ENCODE measurements around the gene AK5.

The AK5 gene

DNA sequence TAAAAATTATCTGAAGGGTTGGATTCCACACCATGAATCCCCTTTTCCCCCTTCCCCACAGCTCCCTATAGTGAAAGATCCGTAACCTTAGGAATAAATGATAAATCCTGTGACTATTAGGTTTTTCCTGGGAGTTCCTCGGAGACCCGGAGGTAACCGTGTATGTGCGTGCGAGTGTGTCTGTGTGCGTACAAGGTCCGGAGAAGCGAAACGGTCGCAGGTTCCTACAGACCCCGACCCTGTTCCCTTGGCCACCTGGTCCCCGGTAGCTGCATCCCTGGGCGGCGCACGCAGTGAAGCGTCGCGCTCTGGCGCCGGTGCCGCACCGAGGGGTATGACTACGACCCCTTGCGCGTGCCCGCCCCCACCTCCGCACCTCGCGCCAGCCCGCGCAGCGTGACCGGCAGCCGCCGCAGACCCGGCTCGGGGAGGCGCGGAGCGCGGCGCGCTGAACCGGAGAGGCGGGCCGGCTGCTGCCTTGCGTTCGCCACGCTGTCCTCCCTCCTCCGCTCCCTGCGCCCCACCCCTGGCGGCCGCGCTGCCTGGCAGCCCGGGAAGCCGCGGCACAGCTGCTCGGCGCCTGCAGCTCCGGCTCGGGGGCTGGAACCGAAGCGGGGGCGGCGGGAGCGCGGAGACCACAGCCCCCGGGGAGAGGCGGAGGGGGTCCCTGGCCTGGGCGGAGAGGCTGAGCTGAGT, at the start of gene AK5:
Gene AK5 (plus strand): TSS at position 529 of the 696 bp plus-strand sequence. CDS start 295 bp downstream, outside the sequence.
- DNase-seq (ENCODE audit: low read depth in 2 of 2): peak; percentile 27 to 34

DNA sequence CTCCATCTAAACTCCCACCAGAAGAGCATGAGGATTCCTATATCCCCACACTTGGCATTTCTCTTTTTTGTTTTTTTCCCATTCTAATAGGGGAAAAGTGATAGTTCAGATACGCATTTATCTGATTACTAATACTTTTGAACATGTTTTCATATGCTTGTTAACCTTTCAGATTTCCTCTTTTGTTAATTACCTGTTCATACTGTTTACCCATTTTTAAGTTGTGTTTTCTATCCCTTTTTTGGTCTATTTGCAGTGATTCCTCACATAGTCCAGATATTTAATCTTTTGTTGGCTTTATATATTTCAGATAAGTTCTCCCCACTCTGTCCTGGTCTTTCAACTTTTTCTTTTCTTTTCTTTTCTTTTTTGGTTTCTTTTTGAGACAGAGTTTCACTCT, 49.0 kb upstream of the AK5 start:
- DNase-seq (ENCODE audit: low read depth in 2 of 2): no peak

DNA sequence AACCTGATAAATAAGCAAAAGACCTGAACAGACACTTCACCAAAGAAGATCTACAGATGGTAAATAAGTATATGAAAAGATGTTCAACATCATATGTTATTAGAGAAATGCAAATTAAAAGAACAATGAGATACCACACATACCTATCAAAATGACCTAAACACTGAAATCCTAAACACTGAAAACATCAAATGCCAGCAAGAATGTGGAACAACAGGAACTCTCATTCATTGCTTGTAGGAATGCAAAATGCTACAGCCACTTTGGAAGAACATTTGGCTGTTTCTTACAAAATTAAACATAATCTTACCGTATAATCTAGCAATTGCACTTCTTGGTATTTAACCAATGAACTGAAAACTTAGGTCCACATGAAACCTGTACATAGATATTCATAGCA, 47.7 kb upstream of the AK5 start:
- no peak for DNase-seq (ENCODE audit: low read depth in 2 of 2)

- no peak for DNase-seq (ENCODE audit: low read depth in 2 of 2)
These were observed 46.9 kb upstream of the AK5 start for GRCh38 chr1:77234943-77235342.

GRCh38 chr1:77238462-77238861, 43.4 kb upstream of the AK5 start:
- no peak for DNase-seq (ENCODE audit: low read depth in 2 of 2)

DNA sequence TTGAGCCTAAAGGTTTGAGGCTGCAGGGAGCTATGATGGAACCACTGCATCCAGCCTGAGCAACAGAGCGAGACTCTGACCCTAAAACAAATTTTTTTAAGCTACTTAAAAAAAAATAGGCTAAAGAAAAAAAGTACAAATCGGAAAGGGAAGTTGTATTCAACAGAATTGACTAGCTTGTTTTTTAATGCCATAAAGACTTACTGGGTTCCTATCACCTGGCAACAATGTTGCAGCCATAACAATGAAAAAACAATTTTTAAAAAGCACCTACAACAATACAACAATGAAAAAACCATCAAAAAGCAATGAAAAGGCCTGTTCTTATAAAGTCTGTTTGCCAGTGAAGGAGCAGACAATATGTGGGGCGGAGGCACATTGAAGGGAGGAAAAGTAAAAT, 42.5 kb upstream of the AK5 start:
- no peak for DNase-seq (ENCODE audit: low read depth in 2 of 2)

DNA sequence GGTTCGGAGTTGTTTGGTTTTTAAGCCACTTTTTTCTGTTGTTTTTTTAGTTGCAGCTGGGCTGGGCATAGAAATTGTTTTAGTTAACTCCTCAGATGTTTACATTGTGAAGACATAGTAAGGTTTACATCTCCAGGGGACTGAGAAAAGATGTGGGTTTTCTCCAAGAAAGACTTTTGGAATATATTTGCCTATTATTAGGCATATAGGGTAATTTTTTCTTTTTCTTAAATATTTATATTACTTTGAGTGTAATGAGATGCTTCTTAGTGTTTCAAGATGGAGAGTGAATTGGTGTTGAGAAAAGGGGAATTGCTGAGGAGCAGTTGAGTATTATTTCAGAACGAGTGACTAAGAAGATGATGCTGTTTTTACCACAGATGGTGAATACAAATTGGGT, 36.0 kb upstream of the AK5 start:
- no peak for DNase-seq (ENCODE audit: low read depth in 2 of 2)

DNA sequence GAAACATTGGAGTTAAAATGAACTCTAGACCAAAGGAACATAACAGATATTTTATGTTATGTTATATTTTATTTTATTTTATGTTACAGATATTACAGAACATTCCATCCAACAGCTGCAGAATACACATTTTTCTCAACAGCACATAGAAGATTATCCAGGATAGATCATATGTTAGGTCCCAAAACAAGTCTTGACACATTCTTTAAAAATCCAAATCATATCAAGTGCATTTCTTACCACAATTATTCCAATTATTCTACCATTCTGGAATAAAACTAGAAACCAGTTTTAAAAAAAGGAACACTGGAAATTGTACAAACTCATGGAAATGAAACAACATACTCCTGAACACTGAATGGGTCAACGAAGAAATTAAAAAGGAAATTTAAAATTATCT, 31.7 kb upstream of the AK5 start:
- DNase-seq (ENCODE audit: low read depth in 2 of 2): no peak

GRCh38 chr1:77253211-77253610, 28.6 kb upstream of the AK5 start:
- DNase-seq (ENCODE audit: low read depth in 2 of 2): no peak

DNA sequence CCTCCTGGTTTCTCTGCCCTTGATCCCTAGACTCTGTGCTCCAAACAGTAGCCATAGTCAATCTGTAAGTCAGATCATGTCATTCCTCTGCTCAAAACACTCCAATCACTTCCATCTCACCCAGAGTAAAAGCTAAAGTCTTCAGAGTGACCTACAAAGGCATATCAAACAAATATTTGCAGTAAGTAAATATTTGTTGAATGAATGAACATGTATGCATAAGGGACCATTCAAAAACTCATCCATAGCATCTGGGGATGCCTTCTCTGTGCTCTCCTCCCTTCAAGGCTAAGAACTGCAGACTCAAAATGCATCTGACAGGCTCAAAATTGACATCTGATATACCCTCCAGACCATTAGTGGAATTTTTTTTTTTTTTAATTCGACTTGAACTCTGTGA, 18.1 kb upstream of the AK5 start:
- DNase-seq (ENCODE audit: low read depth in 2 of 2): no peak

- no peak for DNase-seq (ENCODE audit: low read depth in 2 of 2)
These were observed 16.6 kb upstream of the AK5 start for GRCh38 chr1:77265180-77265579.

- DNase-seq (ENCODE audit: low read depth in 2 of 2): no peak
These were observed 14.8 kb upstream of the AK5 start for GRCh38 chr1:77267035-77267434.

- no peak for DNase-seq (ENCODE audit: low read depth in 2 of 2)
These were observed 9.8 kb upstream of the AK5 start for GRCh38 chr1:77271852-77272580.

DNA sequence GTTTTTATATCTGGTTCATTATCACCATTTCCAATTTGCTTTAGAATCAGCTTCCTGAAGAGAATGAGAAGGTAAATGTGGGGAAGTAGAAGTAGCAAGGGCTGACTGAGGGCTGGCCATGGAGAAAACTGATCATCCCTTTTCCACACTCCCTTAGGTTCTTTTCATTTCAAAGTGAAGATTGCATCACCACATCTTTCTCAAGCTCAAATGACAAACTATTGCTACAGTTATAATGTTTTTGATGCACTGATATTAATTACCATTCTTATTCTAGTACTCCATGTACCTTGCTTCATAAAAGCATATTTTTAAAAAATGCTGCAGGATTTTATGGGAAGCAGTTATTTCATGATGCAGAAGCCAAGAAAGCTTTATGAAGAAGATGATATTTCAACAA, 7.9 kb upstream of the AK5 start:
- DNase-seq (ENCODE audit: low read depth in 2 of 2): no peak

DNA sequence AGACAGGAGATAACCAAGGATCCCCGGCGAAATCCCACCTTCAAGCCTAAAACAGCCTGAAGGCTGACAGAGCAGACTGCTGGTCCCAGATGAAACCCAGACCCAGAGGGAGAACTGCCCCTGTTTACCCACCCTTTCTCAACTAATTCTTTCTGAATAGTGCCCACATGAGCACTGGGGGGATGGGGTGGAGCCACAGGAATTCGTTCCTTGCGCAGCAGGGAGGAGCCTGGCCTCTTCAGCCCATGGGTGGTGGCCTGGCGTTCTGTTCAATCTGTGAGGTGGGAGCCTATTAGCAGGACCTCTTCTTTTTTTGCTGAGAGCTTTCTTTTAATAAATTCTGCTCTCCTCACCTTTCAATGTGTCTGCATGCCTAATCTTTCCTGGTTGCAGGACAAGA, 6.6 kb upstream of the AK5 start:
- no peak for DNase-seq (ENCODE audit: low read depth in 2 of 2)

DNA sequence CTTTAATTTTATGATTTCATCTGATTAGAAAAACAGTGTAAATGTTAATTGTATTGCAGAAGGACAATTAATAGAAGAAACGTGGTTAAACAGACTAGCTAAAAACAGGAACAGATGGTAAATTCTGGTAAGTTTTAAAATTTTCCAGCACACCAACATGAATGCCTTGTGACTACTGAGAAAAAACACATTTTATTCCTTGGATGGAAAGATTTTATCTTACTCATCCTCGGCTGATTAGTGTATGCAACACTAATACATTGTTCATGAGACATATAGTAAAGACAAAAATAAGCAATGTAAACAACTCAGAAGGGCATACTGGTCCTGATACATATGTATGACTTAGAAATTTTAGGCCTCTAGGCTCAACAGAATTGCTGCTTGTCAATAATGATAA, 4.9 kb upstream of the AK5 start:
- no peak for DNase-seq (ENCODE audit: low read depth in 2 of 2)

DNA sequence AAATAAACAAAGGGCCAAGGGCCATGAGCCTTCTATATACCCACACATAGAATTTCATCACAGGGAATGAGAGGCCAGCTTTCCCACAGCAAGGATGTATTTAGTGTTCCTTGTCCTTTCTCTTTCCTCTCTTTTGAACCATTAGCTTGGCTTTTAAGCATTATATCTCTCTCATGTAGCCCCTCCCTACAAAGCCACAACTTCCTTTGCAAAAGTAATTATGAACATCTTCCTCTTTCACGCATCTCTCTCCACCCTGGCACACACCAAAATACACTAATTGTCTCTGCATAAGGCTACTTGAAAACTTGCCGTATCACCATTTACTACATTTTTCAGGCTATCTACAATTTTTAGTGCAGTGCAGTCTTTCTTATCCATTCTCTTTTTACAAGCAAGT, 1.9 kb upstream of the AK5 start:
- DNase-seq (ENCODE audit: low read depth in 2 of 2): no peak

- DNase-seq (ENCODE audit: low read depth in 2 of 2): no peak
These were observed 857 bp upstream of the AK5 start for GRCh38 chr1:77280962-77281361.

GRCh38 chr1:77282187-77282865, 507 bp downstream of the AK5 start:
- peak in 1 of 2 donors; percentile 8 for DNase-seq (ENCODE audit: low read depth in 2 of 2)

DNA sequence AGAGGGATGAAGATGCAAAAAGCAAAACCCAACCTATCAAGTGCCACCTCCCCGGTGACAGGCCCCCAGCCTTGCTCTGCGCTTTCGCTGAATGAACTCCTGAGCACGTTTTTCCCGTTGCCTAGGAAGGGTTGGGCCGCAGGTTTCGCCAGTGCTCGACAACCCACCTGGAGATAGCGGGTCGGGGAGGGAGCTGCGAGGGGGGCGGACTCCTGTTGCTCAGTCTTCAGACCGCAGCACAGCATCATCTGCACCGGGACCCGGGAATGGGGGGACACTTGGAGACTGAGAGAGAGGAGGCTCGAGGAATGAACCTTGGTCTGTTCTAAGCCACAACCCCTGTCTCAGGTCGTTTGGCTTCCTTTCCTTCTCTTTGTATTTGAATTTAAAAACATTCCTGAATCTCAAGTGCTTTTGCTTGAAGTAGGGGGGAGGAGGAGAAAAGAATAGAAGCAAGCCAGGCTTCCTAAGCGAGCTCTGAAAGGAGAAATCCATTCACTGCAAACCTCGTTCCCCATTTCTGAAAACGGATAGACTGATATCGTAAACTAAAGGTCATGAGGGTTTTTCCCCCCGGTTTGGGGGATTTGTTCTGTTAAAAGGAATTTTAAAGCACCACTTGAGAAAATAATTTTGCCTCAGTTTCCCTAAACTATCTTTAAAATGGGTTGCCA, 1.2 kb downstream of the AK5 start:
- peak in 1 of 2 donors; percentile 5 for DNase-seq (ENCODE audit: low read depth in 2 of 2)

GRCh38 chr1:77283701-77284425, 2.0 kb downstream of the AK5 start:
- DNase-seq (ENCODE audit: low read depth in 2 of 2): no peak

- DNase-seq (ENCODE audit: low read depth in 2 of 2): no peak
These were observed 5.7 kb downstream of the AK5 start for GRCh38 chr1:77287535-77287934.
